IPS DF 19.7 (cell line): ENCODE results near the gene ENG.

Experiments
- DNase-seq: peaks from one replicate; pipeline ENCODE4 v3.0.0-alpha.2; 2013; ENCODE audit warnings: low read depth, low spot score

Gene ENG

GRCh38 chr9:127814619-127815511 lies 39.6 kb downstream of the ENG start:
- DNase-seq: no peak

GRCh38 chr9:127813686-127814226 lies 40.7 kb downstream of the ENG start:
- no peak for DNase-seq

- no peak for DNase-seq
These were observed 41.4 kb downstream of the ENG start for GRCh38 chr9:127812936-127813675.

GRCh38 chr9:127812011-127812410 lies 42.4 kb downstream of the ENG start:
- DNase-seq: no peak

GRCh38 chr9:127810378-127811187 lies 43.9 kb downstream of the ENG start:
- DNase-seq: no peak

- no peak for DNase-seq
These were observed 44.7 kb downstream of the ENG start for GRCh38 chr9:127809540-127810377.

- DNase-seq: no peak
These were observed 45.4 kb downstream of the ENG start for GRCh38 chr9:127809002-127809539.

GRCh38 chr9:127808347-127809001 lies 46.0 kb downstream of the ENG start:
- DNase-seq: no peak

GRCh38 chr9:127806871-127807270 lies 47.6 kb downstream of the ENG start:
- DNase-seq: no peak

GRCh38 chr9:127805620-127806019 lies 48.8 kb downstream of the ENG start:
- DNase-seq: no peak

GRCh38 chr9:127803507-127804352 lies 50.7 kb downstream of the ENG start:
- DNase-seq: no peak

- DNase-seq: no peak
These were observed 51.6 kb downstream of the ENG start, which contains the start of gene FPGS for GRCh38 chr9:127802576-127803443. TSS of gene FPGS (plus strand) at chr9:127802882. CDS start at chr9:127802925, 43 bp downstream.

- DNase-seq: no peak
These were observed 52.4 kb downstream of the ENG start for GRCh38 chr9:127801955-127802575.

- no peak for DNase-seq
These were observed 57.5 kb downstream of the ENG start for GRCh38 chr9:127796852-127797370.

GRCh38 chr9:127796225-127796813 lies 58.1 kb downstream of the ENG start:
- DNase-seq: no peak

GRCh38 chr9:127794001-127794791 lies 60.3 kb downstream of the ENG start:
- no peak for DNase-seq
